Mesothelial cell of epicardium (in vitro differentiated cells): ENCODE results near the gene MT1G. TPM values are rescaled to one million over a fixed set of nuclear protein-coding genes. Genes with fewer than 3 reads are reported as not detected.
"Not testable (repeated sequence)": the region's sequence is repeated elsewhere in the genome, so short reads cannot be mapped to it uniquely, and the experiment has no call there.

Experiments used
- DNase-seq, 2 experiments: peaks; one replicate each; pipeline ENCODE4 v3.0.0; 2021; ENCODE audit warnings: low spot score in 2 of 2; ENCODE audit not compliant: unreplicated experiment in 2 of 2
- H3K27ac Mint-ChIP-seq: 2 replicates; pipeline ENCODE4 v1.8.0; 2021; ENCODE audit warnings: mixed read lengths
- H3K27me3 Mint-ChIP-seq: 2 replicates; pipeline ENCODE4 v1.8.0; 2021; ENCODE audit warnings: low read depth, mixed read lengths
- H3K36me3 Mint-ChIP-seq: 2 replicates; pipeline ENCODE4 v1.8.0; 2021; ENCODE audit warnings: mixed read lengths
- H3K4me1 Mint-ChIP-seq: 2 replicates; pipeline ENCODE4 v1.8.0; 2021; ENCODE audit warnings: mixed read lengths
- H3K4me3 Mint-ChIP-seq: 2 replicates; pipeline ENCODE4 v1.8.0; 2021; ENCODE audit warnings: mild to moderate bottlenecking, moderate library complexity, mixed read lengths
- H3K9me3 Mint-ChIP-seq: 2 replicates; pipeline ENCODE4 v1.8.0; 2021; ENCODE audit warnings: mixed read lengths
- CTCF ChIP-seq: fragments of 200-600 bp; sonication (generic); IDR thresholded peaks from one replicate; pipeline ENCODE4 v1.5.0; 2021; ENCODE audit warnings: antibody characterized with exemption; ENCODE audit not compliant: unreplicated experiment
- total RNA-seq: library from RNA; stranded (reverse); gene quantifications from 3 replicates; pipeline ENCODE4 v1.2.1, GENCODE V29; 2021

The MT1G gene
- total RNA-seq, result not detected in 3 replicates

GRCh38 chr16:56667581-56668571 is at the start of gene MT1G:
Gene MT1G (minus strand): TSS chr16:56668065. CDS start chr16:56667993, 72 bp downstream.
- H3K36me3 Mint-ChIP-seq, result no peaks in the 10 kb centered on the region
- no peak within 1 kb of the TSS for H3K4me3 Mint-ChIP-seq
- no peak for DNase-seq
- peaks cover 99% of the 10 kb centered on the region for H3K27me3 Mint-ChIP-seq
- no peak within 1 kb of the TSS for H3K27ac Mint-ChIP-seq
- no peak for TF ChIP-seq CTCF
- H3K9me3 Mint-ChIP-seq, result no peaks in the 10 kb centered on the region
- H3K4me1 Mint-ChIP-seq, result peaks cover 3% of the 10 kb centered on the region

- H3K27ac Mint-ChIP-seq, H3K36me3 Mint-ChIP-seq, DNase-seq, H3K4me3 Mint-ChIP-seq, H3K9me3 Mint-ChIP-seq, H3K4me1 Mint-ChIP-seq: not testable (repeated sequence)
- peaks cover 22% of the 10 kb centered on the region for H3K27me3 Mint-ChIP-seq
These were observed 49.7 kb upstream of the MT1G start for GRCh38 chr16:56717532-56717931.

- no peaks in the 10 kb centered on the region for H3K36me3 Mint-ChIP-seq
- H3K27ac Mint-ChIP-seq, result no peak overlapping the region
- peaks cover 16% of the 10 kb centered on the region for H3K27me3 Mint-ChIP-seq
- H3K4me3 Mint-ChIP-seq, result no peak overlapping the region
- no peaks in the 10 kb centered on the region for H3K4me1 Mint-ChIP-seq
- no peak for DNase-seq
- TF ChIP-seq CTCF, result no peak
- H3K9me3 Mint-ChIP-seq, result no peaks in the 10 kb centered on the region
These were observed 48.9 kb upstream of the MT1G start for GRCh38 chr16:56716761-56717160.

GRCh38 chr16:56715126-56715525 is 47.3 kb upstream of the MT1G start:
- no peak for DNase-seq
- H3K27me3 Mint-ChIP-seq, result peaks cover 5% of the 10 kb centered on the region
- TF ChIP-seq CTCF, result no peak
- H3K9me3 Mint-ChIP-seq, result no peaks in the 10 kb centered on the region
- H3K27ac Mint-ChIP-seq, result no peak overlapping the region
- no peaks in the 10 kb centered on the region for H3K36me3 Mint-ChIP-seq
- no peak overlapping the region for H3K4me3 Mint-ChIP-seq
- no peaks in the 10 kb centered on the region for H3K4me1 Mint-ChIP-seq

GRCh38 chr16:56713794-56714193 is 45.9 kb upstream of the MT1G start:
- Mint-ChIP-seq H3K27ac (no peak overlapping the region), H3K36me3 (no peaks in the 10 kb centered on the region), H3K4me1 (no peaks in the 10 kb centered on the region), H3K9me3 (no peaks in the 10 kb centered on the region), H3K4me3 (no peak overlapping the region), H3K27me3 (peaks cover 3% of the 10 kb centered on the region)
- DNase-seq, result no peak
- TF ChIP-seq CTCF, result no peak

GRCh38 chr16:56711862-56712261 is 44.0 kb upstream of the MT1G start:
- no peak overlapping the region for H3K4me3 Mint-ChIP-seq

More at GRCh38 chr16:56711862-56712261, 44.0 kb upstream of the MT1G start:
- Mint-ChIP-seq H3K27me3 (no peaks in the 10 kb centered on the region), H3K9me3 (no peaks in the 10 kb centered on the region), H3K36me3 (no peaks in the 10 kb centered on the region), H3K4me1 (no peaks in the 10 kb centered on the region), H3K27ac (no peak overlapping the region)
- no peak for DNase-seq
- TF ChIP-seq CTCF, result no peak
